Esophagus squamous epithelium (tissue), 5 donors: ENCODE results near the gene IARS2. TPM values are rescaled to one million over a fixed set of nuclear protein-coding genes. Genes with fewer than 3 reads are reported as not detected.
"Not testable (repeated sequence)": the region's sequence is repeated elsewhere in the genome, so short reads cannot be mapped to it uniquely, and the experiment has no call there.

Experiments
- DNase-seq: peaks from one replicate; lab custom pipeline; 2025; lab: John Stamatoyannopoulos, UW
- H3K27ac ChIP-seq, 4 donors: fragments of 200-600 bp; sonication (generic); one replicate each; pipeline ENCODE4 v1.5.1; 2016 to 2019; ENCODE audit warnings: mild to moderate bottlenecking in 1 of 4
- H3K27me3 ChIP-seq, 4 donors: fragments of 200-600 bp; sonication (generic); 1 replicate in 3 of 4; 2 replicates in 1 of 4; pipeline versions ENCODE4 v1.5.1 to v1.6.0; 2017 to 2021; ENCODE audit warnings: antibody characterized with exemption in 1 of 4
- H3K36me3 ChIP-seq, 3 donors: fragments of 200-600 bp; sonication (generic); one replicate each; pipeline ENCODE4 v1.5.1; 2016 to 2019
- H3K4me1 ChIP-seq, 3 donors: fragments of 200-600 bp; sonication (generic); one replicate each; pipeline ENCODE4 v1.5.1; 2017 to 2019
- H3K4me3 ChIP-seq, 4 donors: fragments of 200-600 bp; sonication (generic); 1 replicate in 3 of 4; 2 replicates in 1 of 4; pipeline ENCODE4 v1.5.1; 2016 to 2019; ENCODE audit warnings: mild to moderate bottlenecking in 2 of 4, moderate library complexity in 1 of 4
- H3K9me3 ChIP-seq, 3 donors: fragments of 200-600 bp; sonication (generic); one replicate each; pipeline ENCODE4 v1.5.1; 2016 to 2019
- CTCF ChIP-seq, 6 experiments: fragments of 450-650 bp in 4 of 6; fragments of 200-600 bp in 2 of 6; sonication (generic) in 2 of 6; IDR thresholded peaks; one replicate each; pipeline ENCODE4 v1.5.1; 2016 to 2019; ENCODE audit warnings: antibody characterized with exemption in 6 of 6, mild to moderate bottlenecking in 4 of 6, moderate library complexity in 4 of 6
- POLR2A ChIP-seq, 4 donors: fragments of 450-650 bp; IDR thresholded peaks; one replicate each; pipeline ENCODE4 v1.6.1; 2017; ENCODE audit warnings: antibody characterized with exemption in 4 of 4, mild to moderate bottlenecking in 4 of 4, moderate library complexity in 3 of 4
- WGBS, 2 donors: methylation state at CpG; one replicate each; pipeline ENCODE4 v1.1.5; 2018; 5-methylcytosine and 5-hydroxymethylcytosine counted together
- intact Hi-C: fragments of 100-400 bp; cut with DNase I; formaldehyde crosslinking; loops from one replicate; pipeline ENCODE4 v1.15.0; 2022
- total RNA-seq, 4 donors: library from RNA; depleted of rRNA; stranded (reverse); fragments of >200 nt; gene quantifications; one replicate each; pipeline ENCODE4 v1.1.0, GENCODE V29; 2016
- donor health status: DM: yes; HTN: yes; CAD: no.

IARS2 gene
- total RNA-seq, 4 donors from 2014 or later: 43.6 to 85.1 (median 61.7) TPM

GRCh38 chr1:220166853-220167252, 72.9 kb downstream of the IARS2 start:
- H3K4me1 ChIP-seq: no peaks in the 10 kb centered on the region
- H3K4me3 ChIP-seq: no peak overlapping the region
- H3K36me3 ChIP-seq: peaks cover 8 to 82% (median 11%) of the 10 kb centered on the region in 3 donors
- WGBS, 2 donors: 83 to 90% methylated on average over 4 of the region's 4 CpGs
- intact Hi-C loops: no loop called here
- H3K27me3 ChIP-seq: no peaks in the 10 kb centered on the region
- no peak for DNase-seq
- no peaks in the 10 kb centered on the region for H3K9me3 ChIP-seq
- TF ChIP-seq CTCF (IDR thresholded peaks at IDR 0.05): no peak
- TF ChIP-seq POLR2A (IDR thresholded peaks at IDR 0.05): no peak
- H3K27ac ChIP-seq: no peak overlapping the region

GRCh38 chr1:220169887-220170286, 76.0 kb downstream of the IARS2 start:
- WGBS, 2 donors: 89 to 94% methylated on average over 4 of the region's 4 CpGs
- H3K36me3 ChIP-seq: peaks cover 7 to 97% (median 8%) of the 10 kb centered on the region in 3 donors
- DNase-seq, H3K27ac ChIP-seq, H3K9me3 ChIP-seq, intact Hi-C loops, H3K4me1 ChIP-seq, H3K4me3 ChIP-seq, H3K27me3 ChIP-seq: not testable (repeated sequence)

- no peak overlapping the region for H3K27ac ChIP-seq
- H3K27me3 ChIP-seq: no peaks in the 10 kb centered on the region
- no peak for TF ChIP-seq POLR2A (IDR thresholded peaks at IDR 0.05)
- no peak for TF ChIP-seq CTCF (IDR thresholded peaks at IDR 0.05)
- WGBS, 2 donors: 90 to 96% methylated on average over 1 of the region's 1 CpG
- H3K36me3 ChIP-seq: peaks cover 7 to 93% (median 8%) of the 10 kb centered on the region in 3 donors
- no peaks in the 10 kb centered on the region for H3K9me3 ChIP-seq
- intact Hi-C loops: no loop called here
- H3K4me3 ChIP-seq: no peak overlapping the region
- no peak for DNase-seq
- H3K4me1 ChIP-seq: no peaks in the 10 kb centered on the region
These were observed 77.0 kb downstream of the IARS2 start for GRCh38 chr1:220170836-220171526.

GRCh38 chr1:220176540-220176939, 82.6 kb downstream of the IARS2 start:
- Histone ChIP-seq H3K27ac (no peak overlapping the region), H3K9me3 (no peaks in the 10 kb centered on the region), H3K4me3 (no peak overlapping the region), H3K27me3 (no peaks in the 10 kb centered on the region), H3K36me3 (peaks cover 0 to 88% (median 5%) of the 10 kb centered on the region in 3 donors), H3K4me1 (no peaks in the 10 kb centered on the region)
- no CpG with 5 or more reads among the region's 1 CpG for WGBS, 2 donors
- DNase-seq: no peak
- intact Hi-C loops: no loop called here
- TF ChIP-seq CTCF (IDR thresholded peaks at IDR 0.05): no peak
- TF ChIP-seq POLR2A (IDR thresholded peaks at IDR 0.05): no peak

- TF ChIP-seq POLR2A (IDR thresholded peaks at IDR 0.05): no peak
- no peak for TF ChIP-seq CTCF (IDR thresholded peaks at IDR 0.05)
These were observed 88.2 kb downstream of the IARS2 start for GRCh38 chr1:220182111-220182510.

More at GRCh38 chr1:220182111-220182510, 88.2 kb downstream of the IARS2 start:
- DNase-seq: no peak
- 68 to 79% methylated on average over 1 of the region's 1 CpG for WGBS, 2 donors
- Histone ChIP-seq H3K4me1 (no peaks in the 10 kb centered on the region), H3K9me3 (no peaks in the 10 kb centered on the region), H3K27me3 (no peaks in the 10 kb centered on the region), H3K36me3 (peaks cover 0 to 86% (median 5%) of the 10 kb centered on the region in 3 donors), H3K27ac (no peak overlapping the region), H3K4me3 (no peak overlapping the region)
- intact Hi-C loops: no loop called here
